ENCODE results near the gene ABCC4.

DNA sequence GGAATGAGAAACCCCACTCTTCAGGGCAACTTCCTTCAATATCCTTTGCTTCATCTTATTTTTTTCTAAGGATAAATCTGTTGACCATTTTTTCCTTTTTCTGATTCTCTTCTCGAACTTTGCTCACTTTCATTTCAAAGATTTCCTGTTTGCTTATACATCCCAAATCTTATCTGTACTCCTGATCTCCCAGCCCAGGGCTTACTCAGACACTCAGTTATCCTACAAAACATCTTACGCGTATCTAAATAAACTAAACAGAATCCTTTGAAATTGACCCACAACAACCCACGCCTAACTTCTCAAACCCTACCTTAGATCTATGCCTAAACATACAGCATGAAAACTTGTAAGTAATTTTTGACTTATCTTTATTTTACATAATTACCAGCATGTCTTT is 179.2 kb downstream of the ABCC4 start:
- TF ChIP-seq, protein P1, sequence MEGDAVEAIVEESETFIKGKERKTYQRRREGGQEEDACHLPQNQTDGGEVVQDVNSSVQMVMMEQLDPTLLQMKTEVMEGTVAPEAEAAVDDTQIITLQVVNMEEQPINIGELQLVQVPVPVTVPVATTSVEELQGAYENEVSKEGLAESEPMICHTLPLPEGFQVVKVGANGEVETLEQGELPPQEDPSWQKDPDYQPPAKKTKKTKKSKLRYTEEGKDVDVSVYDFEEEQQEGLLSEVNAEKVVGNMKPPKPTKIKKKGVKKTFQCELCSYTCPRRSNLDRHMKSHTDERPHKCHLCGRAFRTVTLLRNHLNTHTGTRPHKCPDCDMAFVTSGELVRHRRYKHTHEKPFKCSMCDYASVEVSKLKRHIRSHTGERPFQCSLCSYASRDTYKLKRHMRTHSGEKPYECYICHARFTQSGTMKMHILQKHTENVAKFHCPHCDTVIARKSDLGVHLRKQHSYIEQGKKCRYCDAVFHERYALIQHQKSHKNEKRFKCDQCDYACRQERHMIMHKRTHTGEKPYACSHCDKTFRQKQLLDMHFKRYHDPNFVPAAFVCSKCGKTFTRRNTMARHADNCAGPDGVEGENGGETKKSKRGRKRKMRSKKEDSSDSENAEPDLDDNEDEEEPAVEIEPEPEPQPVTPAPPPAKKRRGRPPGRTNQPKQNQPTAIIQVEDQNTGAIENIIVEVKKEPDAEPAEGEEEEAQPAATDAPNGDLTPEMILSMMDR (IDR thresholded peaks at IDR 0.05), result no peak
- TF ChIP-seq POLR2A (IDR thresholded peaks at IDR 0.05), result no peak
- no peak for TF ChIP-seq POLR2AphosphoS5 (IDR thresholded peaks at IDR 0.05)
- TF ChIP-seq EP300 (IDR thresholded peaks at IDR 0.05), result no peak

Measured in stomach (tissue), 4 donors.